Glutamatergic neuron (in vitro differentiated cells): ENCODE measurements around the gene TMEM256. TPM values are rescaled to one million over a fixed set of nuclear protein-coding genes. Genes with fewer than 3 reads are reported as not detected.
A peak's percentile ranks its signal among the peaks of the same experiment; 100 is the strongest.

Source experiments
- DNase-seq: peaks from one replicate; pipeline ENCODE4 v3.0.0; 2022
- H3K27ac Mint-ChIP-seq: one replicate; pipeline ENCODE4 v1.8.0; 2020; ENCODE audit warnings: mild to moderate bottlenecking, mixed read lengths, inconsistent platforms; ENCODE audit not compliant: unreplicated experiment
- H3K27me3 Mint-ChIP-seq: one replicate; pipeline ENCODE4 v1.8.0; 2020; ENCODE audit warnings: mild to moderate bottlenecking, moderate library complexity, mixed read lengths, inconsistent platforms; ENCODE audit not compliant: unreplicated experiment
- H3K36me3 Mint-ChIP-seq: one replicate; pipeline ENCODE4 v1.8.0; 2020; ENCODE audit warnings: mild to moderate bottlenecking, mixed read lengths, inconsistent platforms; ENCODE audit not compliant: unreplicated experiment
- H3K4me1 Mint-ChIP-seq: one replicate; pipeline ENCODE4 v1.8.0; 2020; ENCODE audit warnings: mild to moderate bottlenecking, low read depth, mixed read lengths, inconsistent platforms; ENCODE audit not compliant: unreplicated experiment
- H3K4me3 Mint-ChIP-seq: one replicate; pipeline ENCODE4 v1.8.0; 2020; ENCODE audit warnings: mild to moderate bottlenecking, mixed read lengths, inconsistent platforms; ENCODE audit not compliant: unreplicated experiment
- H3K9me3 Mint-ChIP-seq: one replicate; pipeline ENCODE4 v1.8.0; 2020; ENCODE audit warnings: mild to moderate bottlenecking, moderate library complexity, mixed read lengths, inconsistent platforms; ENCODE audit not compliant: unreplicated experiment
- total RNA-seq: library from RNA; stranded (reverse); fragmentation: NEBNext Ultra II Directional; extraction: Animal tissue kit (Norgen Biotek cat#: 25700); gene quantifications from one replicate; pipeline ENCODE4 v1.2.1, GENCODE V29; 2021; ENCODE audit not compliant: unreplicated experiment
- TF ChIP-seq, protein P1 (sequence below): fragments of 200-600 bp; sonication (generic); IDR thresholded peaks from one replicate; pipeline ENCODE4 v1.5.0; 2021; ENCODE audit not compliant: partially characterized antibody, unreplicated experiment

The TMEM256 gene
- total RNA-seq, 1 donor from 2014 or later, result 51.6 TPM

DNA sequence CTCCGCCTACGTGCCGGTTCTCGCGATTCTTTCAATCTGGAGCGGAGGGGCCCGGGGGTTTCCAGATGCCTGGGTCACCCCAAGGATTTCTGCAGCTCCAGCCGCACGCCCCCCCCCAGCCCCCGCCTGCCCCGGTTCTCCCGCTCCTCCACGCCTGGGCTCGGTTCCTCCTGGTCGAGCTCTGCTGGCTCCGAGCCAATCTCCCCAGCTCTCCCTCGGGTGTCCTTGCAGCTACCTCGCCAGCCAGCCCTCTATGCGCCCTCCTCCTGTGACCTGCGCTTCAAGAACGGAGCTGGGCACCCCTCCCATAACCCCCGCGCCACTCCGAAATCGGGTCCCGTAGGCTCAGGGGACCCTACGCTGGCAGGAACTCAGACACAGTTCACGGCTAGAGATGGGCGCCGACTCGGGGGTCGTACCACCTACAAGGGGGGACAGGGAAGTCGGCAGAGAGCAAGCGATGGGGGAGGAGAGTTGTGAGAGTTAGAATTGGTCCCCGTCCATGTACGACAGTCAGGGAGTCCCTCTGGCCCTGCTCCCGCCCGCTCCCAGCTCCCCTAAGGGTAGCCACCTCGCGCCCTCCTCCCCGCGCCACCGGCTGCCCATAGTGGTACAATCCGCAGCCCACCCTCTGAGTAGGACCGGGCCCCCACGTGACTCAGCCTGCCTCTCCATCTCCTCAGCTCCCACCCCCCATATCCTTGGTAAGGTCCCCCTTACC lies 36.4 kb upstream of the TMEM256 start:
- peaks cover 24% of the 10 kb centered on the region for H3K27me3 Mint-ChIP-seq
- H3K9me3 Mint-ChIP-seq, result peaks cover 13% of the 10 kb centered on the region
- DNase-seq, result peak; percentile 70
- TF ChIP-seq, protein P1, sequence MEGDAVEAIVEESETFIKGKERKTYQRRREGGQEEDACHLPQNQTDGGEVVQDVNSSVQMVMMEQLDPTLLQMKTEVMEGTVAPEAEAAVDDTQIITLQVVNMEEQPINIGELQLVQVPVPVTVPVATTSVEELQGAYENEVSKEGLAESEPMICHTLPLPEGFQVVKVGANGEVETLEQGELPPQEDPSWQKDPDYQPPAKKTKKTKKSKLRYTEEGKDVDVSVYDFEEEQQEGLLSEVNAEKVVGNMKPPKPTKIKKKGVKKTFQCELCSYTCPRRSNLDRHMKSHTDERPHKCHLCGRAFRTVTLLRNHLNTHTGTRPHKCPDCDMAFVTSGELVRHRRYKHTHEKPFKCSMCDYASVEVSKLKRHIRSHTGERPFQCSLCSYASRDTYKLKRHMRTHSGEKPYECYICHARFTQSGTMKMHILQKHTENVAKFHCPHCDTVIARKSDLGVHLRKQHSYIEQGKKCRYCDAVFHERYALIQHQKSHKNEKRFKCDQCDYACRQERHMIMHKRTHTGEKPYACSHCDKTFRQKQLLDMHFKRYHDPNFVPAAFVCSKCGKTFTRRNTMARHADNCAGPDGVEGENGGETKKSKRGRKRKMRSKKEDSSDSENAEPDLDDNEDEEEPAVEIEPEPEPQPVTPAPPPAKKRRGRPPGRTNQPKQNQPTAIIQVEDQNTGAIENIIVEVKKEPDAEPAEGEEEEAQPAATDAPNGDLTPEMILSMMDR, result no peak
- no peaks in the 10 kb centered on the region for H3K36me3 Mint-ChIP-seq
- H3K4me1 Mint-ChIP-seq, result peaks cover 17% of the 10 kb centered on the region
- peak overlapping the region; percentile 73 for H3K27ac Mint-ChIP-seq
- peak overlapping the region; percentile 92 for H3K4me3 Mint-ChIP-seq

DNA sequence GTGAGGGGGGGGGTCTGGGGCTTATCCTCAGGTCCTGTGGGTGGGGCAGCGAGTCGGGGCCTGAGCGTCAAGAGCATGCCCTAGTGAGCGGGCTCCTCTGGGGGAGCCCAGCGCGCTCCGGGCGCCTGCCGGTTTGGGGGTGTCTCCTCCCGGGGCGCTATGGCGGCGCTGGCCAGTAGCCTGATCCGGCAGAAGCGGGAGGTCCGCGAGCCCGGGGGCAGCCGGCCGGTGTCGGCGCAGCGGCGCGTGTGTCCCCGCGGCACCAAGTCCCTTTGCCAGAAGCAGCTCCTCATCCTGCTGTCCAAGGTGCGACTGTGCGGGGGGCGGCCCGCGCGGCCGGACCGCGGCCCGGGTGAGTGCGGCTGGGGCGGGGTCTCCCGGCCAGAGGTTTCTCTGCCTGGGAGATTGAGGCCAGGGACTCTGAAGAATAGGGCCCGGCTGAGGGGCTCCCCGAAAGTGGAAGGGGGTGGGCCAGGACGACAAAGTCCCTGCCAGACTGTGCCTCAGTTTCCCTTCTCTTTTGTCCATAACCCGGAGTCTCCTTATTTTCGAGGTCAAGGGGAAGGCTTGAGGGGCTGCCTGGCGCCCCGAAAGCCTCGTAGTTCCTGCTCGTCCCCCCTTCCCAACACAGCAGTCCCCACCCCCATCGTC lies 35.7 kb upstream of the TMEM256 start, which contains the start of gene FGF11:
Gene FGF11 (plus strand): TSS at position 51 of the 651 bp plus-strand sequence. CDS start 109 bp downstream, at position 160.
- TF ChIP-seq, protein P1, result no peak
- H3K4me1 Mint-ChIP-seq, result peaks cover 17% of the 10 kb centered on the region
- H3K27ac Mint-ChIP-seq, result peak within 1 kb of the TSS; percentile 73
- H3K9me3 Mint-ChIP-seq, result peaks cover 18% of the 10 kb centered on the region
- peaks cover 24% of the 10 kb centered on the region for H3K27me3 Mint-ChIP-seq
- DNase-seq, result no peak
- H3K4me3 Mint-ChIP-seq, result peak within 1 kb of the TSS; percentile 92
- no peaks in the 10 kb centered on the region for H3K36me3 Mint-ChIP-seq

DNA sequence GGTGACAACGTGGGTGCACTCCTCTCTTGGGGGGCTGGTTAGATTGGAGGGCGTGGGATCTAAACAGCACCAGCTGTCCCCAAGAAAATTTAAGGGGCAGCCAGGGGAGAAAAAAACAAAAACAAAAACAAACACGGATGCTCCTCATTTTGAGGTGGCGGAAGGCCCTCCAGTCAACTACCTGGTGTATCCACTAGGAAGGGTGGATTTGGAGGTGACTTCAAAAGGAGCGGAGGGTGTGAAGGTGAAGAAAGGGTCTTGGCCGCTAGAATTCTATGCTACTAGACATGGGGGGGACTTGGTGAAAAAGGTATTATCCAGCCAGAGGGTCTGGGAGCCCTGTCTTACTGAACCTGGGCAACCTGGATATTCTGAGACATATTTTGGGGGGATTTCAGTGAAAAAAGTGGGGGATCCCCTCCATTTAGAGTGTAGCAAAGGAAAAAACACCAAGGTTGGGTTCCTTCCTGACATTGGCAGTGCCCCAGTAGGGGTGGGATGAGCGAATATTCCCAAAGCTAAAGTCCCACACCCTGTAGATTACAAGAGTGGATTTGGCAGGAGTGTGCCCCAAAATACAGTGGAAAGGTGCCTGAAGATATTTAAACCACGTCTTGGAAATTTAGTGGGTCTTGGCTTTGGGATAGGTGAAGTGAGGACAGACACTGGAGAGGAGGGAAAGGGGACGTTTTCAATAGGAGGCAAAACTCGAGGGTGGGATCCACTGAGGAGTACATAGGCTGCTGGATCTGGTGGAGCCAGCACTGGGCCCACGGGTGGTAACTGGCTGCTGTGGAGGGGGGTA lies 35.0 kb upstream of the TMEM256 start:
- DNase-seq, result no peak

DNA sequence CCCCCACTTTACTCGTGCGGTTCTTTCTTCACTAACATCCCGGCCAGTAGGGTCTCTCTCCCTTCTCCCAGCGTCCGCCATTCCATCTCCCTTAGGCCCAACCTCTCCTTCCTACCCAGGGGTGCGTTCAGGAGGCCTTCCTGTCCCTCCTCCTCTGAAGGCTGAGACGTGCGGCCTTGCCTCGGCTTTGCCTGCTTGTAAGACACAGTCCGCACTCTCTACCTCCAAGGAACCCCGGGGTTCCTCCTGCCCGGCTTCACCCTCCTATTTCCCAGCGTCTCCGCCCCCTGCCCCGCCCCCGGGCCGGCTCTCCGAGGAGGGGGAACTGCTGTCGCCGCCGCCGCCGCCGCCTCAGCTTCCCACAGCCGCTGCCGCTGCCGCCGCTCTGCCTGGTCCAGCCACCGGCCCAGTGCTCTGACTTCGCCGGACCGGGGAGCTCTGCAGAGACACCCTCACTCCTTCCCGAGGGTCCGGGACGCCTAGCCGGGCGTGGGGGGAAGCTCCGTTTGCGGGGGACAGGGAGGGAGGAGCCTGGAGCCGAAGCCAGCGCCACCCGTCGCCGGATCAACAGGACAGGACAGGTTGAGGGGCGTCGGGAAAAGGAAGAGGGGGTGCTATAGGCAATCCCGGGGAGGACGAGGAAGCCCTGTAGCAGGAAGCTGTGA lies 34.2 kb upstream of the TMEM256 start:
- Mint-ChIP-seq H3K9me3 (peaks cover 18% of the 10 kb centered on the region), H3K36me3 (no peaks in the 10 kb centered on the region), H3K27ac (peak overlapping the region; percentile 38), H3K4me1 (peaks cover 17% of the 10 kb centered on the region), H3K27me3 (peaks cover 22% of the 10 kb centered on the region), H3K4me3 (peak overlapping the region; percentile 86)
- TF ChIP-seq, protein P1, result no peak
- peak; percentile 57 for DNase-seq

More for the DNA sequence above, 35.0 kb upstream of the TMEM256 start:
- peaks cover 22% of the 10 kb centered on the region for H3K27me3 Mint-ChIP-seq
- H3K9me3 Mint-ChIP-seq, result peaks cover 18% of the 10 kb centered on the region
- H3K27ac Mint-ChIP-seq, result no peak overlapping the region
- TF ChIP-seq, protein P1, result no peak
- peaks cover 17% of the 10 kb centered on the region for H3K4me1 Mint-ChIP-seq
- no peaks in the 10 kb centered on the region for H3K36me3 Mint-ChIP-seq
- peak overlapping the region; percentile 74 for H3K4me3 Mint-ChIP-seq
